ENCODE data around the gene ABCC11. TPM values are rescaled to one million over a fixed set of nuclear protein-coding genes. Genes with fewer than 3 reads are reported as not detected.

The ABCC11 gene
- total and polyA plus RNA-seq, 2 of the 13 experiments (the other 11 are each of a cell fraction or from before 2014, with no cell fraction given): 1.0 to 1.4 TPM

DNA sequence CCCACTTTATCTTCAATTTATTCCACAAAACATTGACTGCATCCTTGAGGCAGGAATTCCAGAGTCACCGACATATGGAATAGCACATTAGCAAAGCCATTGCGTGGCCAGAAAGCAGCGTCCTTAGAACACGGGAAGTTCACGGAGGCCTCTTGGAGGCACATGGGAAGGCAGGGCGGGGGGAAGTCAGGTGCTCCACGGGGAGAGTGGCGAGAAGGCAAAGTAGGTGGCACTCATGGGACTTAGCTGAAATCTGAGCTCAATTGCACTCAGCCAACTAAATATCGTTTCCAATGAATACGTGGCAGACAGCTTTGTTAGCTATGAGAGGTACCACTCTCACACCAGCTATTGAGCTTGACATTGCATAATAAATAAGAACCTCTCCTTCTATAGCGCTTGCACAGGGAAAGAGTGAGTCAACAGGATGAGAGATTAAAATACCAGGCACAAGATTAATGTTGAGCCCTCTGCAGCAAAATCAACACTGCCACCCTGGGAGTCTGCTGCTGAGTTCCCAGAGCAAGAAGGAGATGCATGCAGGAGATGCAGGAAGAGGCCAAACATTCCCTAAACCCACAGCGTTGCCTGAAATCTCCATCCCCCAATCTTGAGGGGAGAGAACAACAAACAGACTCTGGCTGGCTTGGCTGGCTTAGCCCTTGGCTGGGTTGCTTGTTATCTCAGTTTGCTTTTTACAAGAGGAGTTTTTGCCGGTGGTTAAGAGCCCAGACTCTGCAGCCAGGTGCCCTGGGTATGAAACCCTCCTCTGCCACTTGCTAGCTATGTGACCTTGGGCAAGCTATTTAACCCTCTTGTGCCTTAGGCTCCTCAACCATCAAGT is 120.3 kb downstream of the ABCC11 start (continued):
- no peak for TF ChIP-seq ZNF33B (CRISPR knock-in tag; IDR thresholded peaks at IDR 0.05)
- no peak for TF ChIP-seq ZNF761 (CRISPR knock-in tag; conservative IDR thresholded peaks at IDR 0.05)

DNA sequence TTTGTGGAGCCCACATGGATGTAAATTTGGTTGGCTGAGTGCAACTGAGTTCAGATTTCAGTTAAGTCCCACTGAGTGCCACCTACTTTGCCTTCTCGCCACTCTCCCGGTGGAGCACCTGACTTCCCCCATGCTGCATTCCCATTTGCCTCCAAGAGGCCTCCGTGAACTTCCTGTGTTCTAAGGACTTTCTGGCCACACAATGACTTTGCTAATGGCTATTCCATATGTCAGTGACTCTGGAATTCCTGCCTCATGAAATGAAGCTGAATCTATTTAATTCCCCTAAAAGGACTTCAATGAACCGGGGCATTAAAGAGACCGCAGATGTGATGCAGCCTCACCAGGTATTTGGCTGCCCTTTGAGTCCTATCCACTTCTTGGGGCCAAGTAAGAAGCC is 121.5 kb downstream of the ABCC11 start:
- intact Hi-C loops (cut with micrococcal nuclease; ENCODE audit: unreplicated experiment): no loop called here
- FAIRE-seq (no peak), ATAC-seq (no peak), DNase-seq (ENCODE audit: low spot score) (no peak)
- Histone ChIP-seq H3K79me2 (ENCODE audit: insufficient read depth, low read length) (no peaks in the 10 kb centered on the region), H2AFZ (ENCODE audit: low read length) (no peak overlapping the region), H3K9ac (ENCODE audit: insufficient read depth, low read depth, low read length) (no peak overlapping the region), H3K4me1 (ENCODE audit: insufficient read depth, low read length) (peaks cover 8% of the 10 kb centered on the region; the same call in 1 of the 2 replicates), H4K20me1 (ENCODE audit: insufficient read depth, low read length) (no peaks in the 10 kb centered on the region), H3K27me3 (ENCODE audit: control insufficient read depth in 1 of 2, insufficient read depth in 2 of 2, low read length in 2 of 2) (peaks cover 0 to 3% of the 10 kb centered on the region in 2 experiments; a peak in 1 of 5 replicates), H3K4me3 (replicated peaks in 1 of 3; ENCODE audit: insufficient read depth in 1 of 3, low read depth in 2 of 3, low read length in 3 of 3) (no peak overlapping the region), H3K27ac (ENCODE audit: extremely low read length, insufficient read depth, low read length) (no peak overlapping the region), H3K9me3 (ENCODE audit: low read length) (no peaks in the 10 kb centered on the region), H3K4me2 (ENCODE audit: low read depth, low read length) (no peak overlapping the region), H3K36me3 (replicated peaks in 1 of 2; ENCODE audit: control insufficient read depth in 1 of 2, insufficient read depth in 2 of 2, low read length in 2 of 2) (no peaks in the 10 kb centered on the region)
- CTCF ChIA-PET (ENCODE audit: low intra/inter-chr PET ratio, low total read pairs): no interaction called here
- POLR2A ChIA-PET: no interaction called here
- no peak for TF ChIP-seq SCMH1 (CRISPR knock-in tag; IDR thresholded peaks at IDR 0.05; ENCODE audit: borderline replicate concordance)
- TF ChIP-seq ISX (CRISPR knock-in tag; conservative IDR thresholded peaks at IDR 0.05): no peak
- in situ Hi-C loops (cut with HindIII; ENCODE audit: extremely low pct_ligation_motif_present, low pct_unique_long_range_greater_than_20kb): no loop called here
- no TSS peak for BruUV-seq (replicated peaks)
- 44% methylated on average over 5 of the region's 5 CpGs for WGBS (ENCODE audit: low lambda C conversion rate)

DNA sequence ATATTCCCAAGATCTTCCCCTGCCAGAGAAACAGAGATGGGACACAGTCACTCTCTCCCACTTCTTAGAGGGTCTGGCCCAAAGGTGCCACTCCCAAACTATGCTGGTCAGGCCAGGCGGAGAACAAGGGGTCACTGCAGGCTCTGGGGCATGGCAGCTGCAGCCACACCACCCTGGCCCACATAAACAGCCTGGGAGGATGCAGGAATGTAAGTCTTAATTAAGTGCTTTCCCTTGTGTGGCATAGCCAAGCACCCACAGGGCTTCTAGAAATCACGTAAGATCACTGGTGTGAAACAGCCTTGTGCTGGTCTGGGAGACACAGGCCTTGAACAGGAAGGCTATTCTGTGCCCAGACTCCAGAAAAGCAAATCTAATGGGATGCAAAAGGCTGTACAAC is 123.1 kb downstream of the ABCC11 start:
- ATAC-seq: no peak
- DNase-seq (ENCODE audit: low spot score): no peak
- in situ Hi-C loops (cut with HindIII; ENCODE audit: extremely low pct_ligation_motif_present, low pct_unique_long_range_greater_than_20kb) (no loop called here), intact Hi-C loops (cut with micrococcal nuclease; ENCODE audit: unreplicated experiment) (no loop called here)
- peaks cover 5% of the 10 kb centered on the region; the same call in 1 of the 2 replicates for H3K4me1 ChIP-seq (ENCODE audit: insufficient read depth, low read length)
- H3K79me2 ChIP-seq (ENCODE audit: insufficient read depth, low read length): no peaks in the 10 kb centered on the region
- no peaks in the 10 kb centered on the region for H4K20me1 ChIP-seq (ENCODE audit: insufficient read depth, low read length)
- peaks cover 0 to 3% of the 10 kb centered on the region in 2 experiments; a peak in 1 of 5 replicates for H3K27me3 ChIP-seq (ENCODE audit: control insufficient read depth in 1 of 2, insufficient read depth in 2 of 2, low read length in 2 of 2)
- no peak overlapping the region for H3K4me3 ChIP-seq (replicated peaks in 1 of 3; ENCODE audit: insufficient read depth in 1 of 3, low read depth in 2 of 3, low read length in 3 of 3)
- WGBS (ENCODE audit: low lambda C conversion rate): 3% methylated on average over 2 of the region's 2 CpGs
- H3K9ac ChIP-seq (ENCODE audit: insufficient read depth, low read depth, low read length): no peak overlapping the region
- ChIA-PET POLR2A (no interaction called here), CTCF (ENCODE audit: low intra/inter-chr PET ratio, low total read pairs) (no interaction called here)
- no TSS peak for BruUV-seq (replicated peaks)
- no peak overlapping the region for H3K27ac ChIP-seq (ENCODE audit: extremely low read length, insufficient read depth, low read length)
- no peak overlapping the region for H3K4me2 ChIP-seq (ENCODE audit: low read depth, low read length)
- H2AFZ ChIP-seq (ENCODE audit: low read length): no peak overlapping the region
- no peaks in the 10 kb centered on the region for H3K36me3 ChIP-seq (replicated peaks in 1 of 2; ENCODE audit: control insufficient read depth in 1 of 2, insufficient read depth in 2 of 2, low read length in 2 of 2)
- no peaks in the 10 kb centered on the region for H3K9me3 ChIP-seq (ENCODE audit: low read length)
- FAIRE-seq: no peak
- TF ChIP-seq SYNCRIP (IDR thresholded peaks at IDR 0.05; ENCODE audit: insufficient read depth, low read depth, low read length): no peak
- no peak for TF ChIP-seq ARID2 (CRISPR knock-in tag; IDR thresholded peaks at IDR 0.05; ENCODE audit: borderline replicate concordance)
- TF ChIP-seq FOXA3 (CRISPR knock-in tag; IDR thresholded peaks at IDR 0.05): no peak
- no peak for TF ChIP-seq MAFK (conservative IDR thresholded peaks at IDR 0.05 in 1 of 2, IDR thresholded peaks at IDR 0.05 in 1 of 2; ENCODE audit: low read length in 2 of 2)
- no peak for TF ChIP-seq ZNF607 (CRISPR knock-in tag; IDR thresholded peaks at IDR 0.05; ENCODE audit: borderline replicate concordance)
- no peak for TF ChIP-seq HOXA5 (CRISPR knock-in tag; IDR thresholded peaks at IDR 0.05)
- no peak for TF ChIP-seq KDM4B (CRISPR knock-in tag; IDR thresholded peaks at IDR 0.05)
- no peak for TF ChIP-seq XRCC5 (optimal IDR thresholded peaks at IDR 0.05; ENCODE audit: low read length)
- TF ChIP-seq ZNF557 (CRISPR knock-in tag; IDR thresholded peaks at IDR 0.05): no peak
- TF ChIP-seq, protein P1, sequence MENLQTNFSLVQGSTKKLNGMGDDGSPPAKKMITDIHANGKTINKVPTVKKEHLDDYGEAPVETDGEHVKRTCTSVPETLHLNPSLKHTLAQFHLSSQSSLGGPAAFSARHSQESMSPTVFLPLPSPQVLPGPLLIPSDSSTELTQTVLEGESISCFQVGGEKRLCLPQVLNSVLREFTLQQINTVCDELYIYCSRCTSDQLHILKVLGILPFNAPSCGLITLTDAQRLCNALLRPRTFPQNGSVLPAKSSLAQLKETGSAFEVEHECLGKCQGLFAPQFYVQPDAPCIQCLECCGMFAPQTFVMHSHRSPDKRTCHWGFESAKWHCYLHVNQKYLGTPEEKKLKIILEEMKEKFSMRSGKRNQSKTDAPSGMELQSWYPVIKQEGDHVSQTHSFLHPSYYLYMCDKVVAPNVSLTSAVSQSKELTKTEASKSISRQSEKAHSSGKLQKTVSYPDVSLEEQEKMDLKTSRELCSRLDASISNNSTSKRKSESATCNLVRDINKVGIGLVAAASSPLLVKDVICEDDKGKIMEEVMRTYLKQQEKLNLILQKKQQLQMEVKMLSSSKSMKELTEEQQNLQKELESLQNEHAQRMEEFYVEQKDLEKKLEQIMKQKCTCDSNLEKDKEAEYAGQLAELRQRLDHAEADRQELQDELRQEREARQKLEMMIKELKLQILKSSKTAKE (CRISPR knock-in tag; IDR thresholded peaks at IDR 0.05; ENCODE audit: borderline replicate concordance): no peak
- TF ChIP-seq ZNF460 (CRISPR knock-in tag; IDR thresholded peaks at IDR 0.05; ENCODE audit: borderline replicate concordance): no peak
- TF ChIP-seq NFKBIZ (CRISPR knock-in tag; IDR thresholded peaks at IDR 0.05): no peak

Data from HepG2 (cell line).